ENCODE data around the gene SAMD14.
A peak's percentile ranks its signal among the peaks of the same experiment; 100 is the strongest.

Gene SAMD14

GRCh38 chr17:50108556-50108955 lies 21.4 kb downstream of the SAMD14 start:
- Histone ChIP-seq H3K23ac (ENCODE audit: low read length in 2 of 2) (no peak overlapping the region), H3K4me2 (ENCODE audit: low read length, poor library complexity, severe bottlenecking) (no peak overlapping the region), H2BK15ac (ENCODE audit: low read depth, poor library complexity, severe bottlenecking) (no peak overlapping the region), H2BK5ac (ENCODE audit: low read depth, low read length, poor library complexity, severe bottlenecking) (no peak overlapping the region), H3K4me3 (ENCODE audit: insufficient read depth in 1 of 2, low read depth in 1 of 2, low read length in 2 of 2) (no peak overlapping the region), H3K4me1 (ENCODE audit: control insufficient read depth, insufficient read depth, low read depth, low read length) (peaks cover 21% of the 10 kb centered on the region), H3K79me1 (replicated peaks; ENCODE audit: low read length, poor library complexity, severe bottlenecking) (peaks cover 15% of the 10 kb centered on the region), H4K91ac (ENCODE audit: low read length) (no peak overlapping the region), H3K14ac (ENCODE audit: low read length in 2 of 2) (no peak overlapping the region), H3K9me3 (ENCODE audit: control insufficient read depth, low read length) (no peaks in the 10 kb centered on the region), H3K36me3 (ENCODE audit: control insufficient read depth in 1 of 2, insufficient read depth in 2 of 2, low read depth in 1 of 2, low read length in 2 of 2) (peaks cover 53 to 94% of the 10 kb centered on the region in 2 experiments), H3K27ac (ENCODE audit: low read length, poor library complexity, severe bottlenecking) (no peak overlapping the region), H2BK12ac (ENCODE audit: low read length in 2 of 2) (no peak overlapping the region), H2AFZ (ENCODE audit: low read depth, low read length) (no peak overlapping the region), H2BK120ac (ENCODE audit: low read depth, low read length) (no peak overlapping the region), H2AK5ac (ENCODE audit: low read length, severe bottlenecking) (no peak overlapping the region), H3K27me3 (ENCODE audit: control insufficient read depth in 1 of 2, insufficient read depth in 1 of 2, low read length in 2 of 2) (peaks cover 0 to 4% of the 10 kb centered on the region in 2 experiments), H3K4ac (ENCODE audit: low read depth in 1 of 2, low read length in 2 of 2) (no peak overlapping the region), H3K18ac (ENCODE audit: low read depth in 1 of 2, low read length in 2 of 2) (no peak overlapping the region), H4K8ac (ENCODE audit: low read length) (no peak overlapping the region), H3K9ac (ENCODE audit: low read length) (no peak overlapping the region)
- 89% methylated on average over 8 of the region's 9 CpGs for WGBS
- no peak for DNase-seq

DNA sequence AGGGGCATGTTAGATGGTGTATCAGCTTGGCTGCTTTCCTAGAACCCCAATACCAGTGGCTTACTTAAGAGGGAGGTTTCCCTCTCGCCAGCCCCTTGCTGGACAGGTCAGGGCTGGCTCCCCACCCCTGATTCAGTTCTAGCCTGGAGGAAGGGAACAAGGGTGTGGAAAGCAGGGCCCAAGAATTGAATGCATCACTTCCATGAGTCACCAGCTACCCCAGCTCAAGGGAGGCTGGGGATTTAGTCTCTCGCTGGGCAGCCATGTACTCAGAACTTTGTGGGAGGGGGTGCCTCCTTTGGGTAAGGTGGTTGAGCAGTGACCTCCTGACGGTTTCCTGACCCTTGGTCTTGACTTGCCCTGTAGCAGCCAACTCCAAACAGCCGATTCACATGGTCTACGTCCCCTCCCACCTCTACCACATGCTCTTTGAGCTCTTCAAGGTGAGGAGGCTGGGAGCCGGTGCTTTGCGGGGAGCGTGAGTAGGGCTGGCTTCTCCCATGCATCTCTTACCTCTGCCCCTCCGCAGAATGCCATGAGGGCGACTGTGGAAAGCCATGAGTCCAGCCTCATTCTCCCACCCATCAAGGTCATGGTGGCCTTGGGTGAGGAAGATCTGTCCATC lies 22.1 kb downstream of the SAMD14 start:
- 89% methylated on average over 10 of the region's 10 CpGs for WGBS
- H4K91ac ChIP-seq (ENCODE audit: low read length): no peak overlapping the region
- no peak overlapping the region for H2AK5ac ChIP-seq (ENCODE audit: low read length, severe bottlenecking)
- DNase-seq: peak; percentile 29
- H3K4ac ChIP-seq (ENCODE audit: low read depth in 1 of 2, low read length in 2 of 2): no peak overlapping the region
- H3K14ac ChIP-seq (ENCODE audit: low read length in 2 of 2): no peak overlapping the region
- H3K79me1 ChIP-seq (replicated peaks; ENCODE audit: low read length, poor library complexity, severe bottlenecking): peaks cover 20% of the 10 kb centered on the region
- no peak overlapping the region for H3K4me2 ChIP-seq (ENCODE audit: low read length, poor library complexity, severe bottlenecking)
- H3K4me1 ChIP-seq (ENCODE audit: control insufficient read depth, insufficient read depth, low read depth, low read length): peaks cover 23% of the 10 kb centered on the region
- H3K23ac ChIP-seq (ENCODE audit: low read length in 2 of 2): no peak overlapping the region
- no peak overlapping the region for H3K18ac ChIP-seq (ENCODE audit: low read depth in 1 of 2, low read length in 2 of 2)
- H2BK12ac ChIP-seq (ENCODE audit: low read length in 2 of 2): no peak overlapping the region
- no peak overlapping the region for H3K9ac ChIP-seq (ENCODE audit: low read length)
- no peak overlapping the region for H2BK5ac ChIP-seq (ENCODE audit: low read depth, low read length, poor library complexity, severe bottlenecking)
- peaks cover 53 to 91% of the 10 kb centered on the region in 2 experiments for H3K36me3 ChIP-seq (ENCODE audit: control insufficient read depth in 1 of 2, insufficient read depth in 2 of 2, low read depth in 1 of 2, low read length in 2 of 2)
- no peak overlapping the region for H2BK15ac ChIP-seq (ENCODE audit: low read depth, poor library complexity, severe bottlenecking)
- H3K9me3 ChIP-seq (ENCODE audit: control insufficient read depth, low read length): no peaks in the 10 kb centered on the region
- H3K4me3 ChIP-seq (ENCODE audit: insufficient read depth in 1 of 2, low read depth in 1 of 2, low read length in 2 of 2): no peak overlapping the region
- no peak overlapping the region for H3K27ac ChIP-seq (ENCODE audit: low read length, poor library complexity, severe bottlenecking)
- no peak overlapping the region for H4K8ac ChIP-seq (ENCODE audit: low read length)
- H2AFZ ChIP-seq (ENCODE audit: low read depth, low read length): no peak overlapping the region
- no peaks in the 10 kb centered on the region for H3K27me3 ChIP-seq (ENCODE audit: control insufficient read depth in 1 of 2, insufficient read depth in 1 of 2, low read length in 2 of 2)
- H2BK120ac ChIP-seq (ENCODE audit: low read depth, low read length): no peak overlapping the region

GRCh38 chr17:50106393-50107131 lies 23.4 kb downstream of the SAMD14 start:
- Histone ChIP-seq H3K4me2 (ENCODE audit: low read length, poor library complexity, severe bottlenecking) (no peak overlapping the region), H3K79me1 (replicated peaks; ENCODE audit: low read length, poor library complexity, severe bottlenecking) (peaks cover 23% of the 10 kb centered on the region), H3K9ac (ENCODE audit: low read length) (no peak overlapping the region), H3K18ac (ENCODE audit: low read depth in 1 of 2, low read length in 2 of 2) (no peak overlapping the region), H3K4me3 (ENCODE audit: insufficient read depth in 1 of 2, low read depth in 1 of 2, low read length in 2 of 2) (no peak overlapping the region), H3K9me3 (ENCODE audit: control insufficient read depth, low read length) (no peaks in the 10 kb centered on the region), H3K27ac (ENCODE audit: low read length, poor library complexity, severe bottlenecking) (no peak overlapping the region), H3K27me3 (ENCODE audit: control insufficient read depth in 1 of 2, insufficient read depth in 1 of 2, low read length in 2 of 2) (no peaks in the 10 kb centered on the region), H3K36me3 (ENCODE audit: control insufficient read depth in 1 of 2, insufficient read depth in 2 of 2, low read depth in 1 of 2, low read length in 2 of 2) (peaks cover 53 to 79% of the 10 kb centered on the region in 2 experiments), H2AK5ac (ENCODE audit: low read length, severe bottlenecking) (no peak overlapping the region), H3K4me1 (ENCODE audit: control insufficient read depth, insufficient read depth, low read depth, low read length) (peaks cover 26% of the 10 kb centered on the region), H4K91ac (ENCODE audit: low read length) (no peak overlapping the region), H3K23ac (ENCODE audit: low read length in 2 of 2) (no peak overlapping the region), H4K8ac (ENCODE audit: low read length) (no peak overlapping the region), H2BK120ac (ENCODE audit: low read depth, low read length) (no peak overlapping the region), H3K4ac (ENCODE audit: low read depth in 1 of 2, low read length in 2 of 2) (no peak overlapping the region), H2AFZ (ENCODE audit: low read depth, low read length) (no peak overlapping the region), H2BK12ac (ENCODE audit: low read length in 2 of 2) (no peak overlapping the region), H3K14ac (ENCODE audit: low read length in 2 of 2) (no peak overlapping the region), H2BK5ac (ENCODE audit: low read depth, low read length, poor library complexity, severe bottlenecking) (no peak overlapping the region), H2BK15ac (ENCODE audit: low read depth, poor library complexity, severe bottlenecking) (no peak overlapping the region)
- DNase-seq: no peak
- WGBS: 76% methylated on average over 12 of the region's 13 CpGs

- peaks cover 49 to 71% of the 10 kb centered on the region in 2 experiments for H3K36me3 ChIP-seq (ENCODE audit: control insufficient read depth in 1 of 2, insufficient read depth in 2 of 2, low read depth in 1 of 2, low read length in 2 of 2)
- WGBS: 90% methylated on average over 17 of the region's 21 CpGs
Observed at GRCh38 chr17:50105811-50106210, 24.1 kb downstream of the SAMD14 start.

More at GRCh38 chr17:50105811-50106210, 24.1 kb downstream of the SAMD14 start:
- H4K8ac ChIP-seq (ENCODE audit: low read length): no peak overlapping the region
- H2AK5ac ChIP-seq (ENCODE audit: low read length, severe bottlenecking): no peak overlapping the region
- DNase-seq: no peak
- H3K9me3 ChIP-seq (ENCODE audit: control insufficient read depth, low read length): no peaks in the 10 kb centered on the region
- no peak overlapping the region for H2BK12ac ChIP-seq (ENCODE audit: low read length in 2 of 2)
- no peak overlapping the region for H3K4me2 ChIP-seq (ENCODE audit: low read length, poor library complexity, severe bottlenecking)
- H3K27ac ChIP-seq (ENCODE audit: low read length, poor library complexity, severe bottlenecking): no peak overlapping the region
- no peak overlapping the region for H3K9ac ChIP-seq (ENCODE audit: low read length)
- H3K18ac ChIP-seq (ENCODE audit: low read depth in 1 of 2, low read length in 2 of 2): no peak overlapping the region
- no peak overlapping the region for H2AFZ ChIP-seq (ENCODE audit: low read depth, low read length)
- peaks cover 23% of the 10 kb centered on the region for H3K79me1 ChIP-seq (replicated peaks; ENCODE audit: low read length, poor library complexity, severe bottlenecking)
- H3K27me3 ChIP-seq (ENCODE audit: control insufficient read depth in 1 of 2, insufficient read depth in 1 of 2, low read length in 2 of 2): no peaks in the 10 kb centered on the region
- no peak overlapping the region for H2BK15ac ChIP-seq (ENCODE audit: low read depth, poor library complexity, severe bottlenecking)
- H3K23ac ChIP-seq (ENCODE audit: low read length in 2 of 2): no peak overlapping the region
- H3K4ac ChIP-seq (ENCODE audit: low read depth in 1 of 2, low read length in 2 of 2): no peak overlapping the region
- no peak overlapping the region for H2BK120ac ChIP-seq (ENCODE audit: low read depth, low read length)
- H3K14ac ChIP-seq (ENCODE audit: low read length in 2 of 2): no peak overlapping the region
- peaks cover 27% of the 10 kb centered on the region for H3K4me1 ChIP-seq (ENCODE audit: control insufficient read depth, insufficient read depth, low read depth, low read length)
- no peak overlapping the region for H3K4me3 ChIP-seq (ENCODE audit: insufficient read depth in 1 of 2, low read depth in 1 of 2, low read length in 2 of 2)
- H2BK5ac ChIP-seq (ENCODE audit: low read depth, low read length, poor library complexity, severe bottlenecking): no peak overlapping the region
- no peak overlapping the region for H4K91ac ChIP-seq (ENCODE audit: low read length)

All from mesenchymal stem cell (in vitro differentiated cells and primary cell).